NCI-H1048 (cell line): Measurements from ENCODE around the gene CLDN24.
"Not testable (repeated sequence)": the region's sequence is repeated elsewhere in the genome, so short reads cannot be mapped to it uniquely, and the experiment has no call there.

Source experiments
- DNase-seq: peaks from one replicate; lab custom pipeline; 2025; lab: John Stamatoyannopoulos, UW

Gene CLDN24

DNA sequence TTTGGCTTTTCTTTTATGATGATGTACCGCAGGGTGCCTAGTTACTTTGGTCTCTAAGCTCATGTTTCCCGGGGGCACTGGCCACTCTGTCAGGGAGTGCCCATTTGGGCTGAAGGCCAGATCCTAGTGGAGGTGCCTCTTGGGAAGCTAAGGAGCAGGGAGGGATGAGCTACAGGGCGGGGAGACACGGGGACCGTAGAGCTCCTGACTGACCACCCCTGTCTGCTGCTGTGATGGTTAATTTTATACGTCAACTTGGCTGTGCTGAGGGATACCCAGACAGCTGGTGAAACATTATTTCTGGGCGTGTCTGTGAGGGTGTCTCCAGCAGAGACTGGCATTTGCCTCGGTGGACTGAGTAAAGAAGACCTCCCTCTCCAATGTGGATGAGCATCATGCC, 24.9 kb upstream of the CLDN24 start:
- DNase-seq, result no peak

- no peak for DNase-seq
These were observed 23.0 kb upstream of the CLDN24 start for GRCh38 chr4:183345261-183345660.

- DNase-seq, result no peak
These were observed 22.5 kb upstream of the CLDN24 start for GRCh38 chr4:183344523-183345255.

GRCh38 chr4:183343730-183344129, 21.5 kb upstream of the CLDN24 start:
- DNase-seq, result no peak

GRCh38 chr4:183342541-183343533, 20.6 kb upstream of the CLDN24 start:
- no peak for DNase-seq

- no peak for DNase-seq
These were observed 15.6 kb upstream of the CLDN24 start for GRCh38 chr4:183337833-183338232.

DNA sequence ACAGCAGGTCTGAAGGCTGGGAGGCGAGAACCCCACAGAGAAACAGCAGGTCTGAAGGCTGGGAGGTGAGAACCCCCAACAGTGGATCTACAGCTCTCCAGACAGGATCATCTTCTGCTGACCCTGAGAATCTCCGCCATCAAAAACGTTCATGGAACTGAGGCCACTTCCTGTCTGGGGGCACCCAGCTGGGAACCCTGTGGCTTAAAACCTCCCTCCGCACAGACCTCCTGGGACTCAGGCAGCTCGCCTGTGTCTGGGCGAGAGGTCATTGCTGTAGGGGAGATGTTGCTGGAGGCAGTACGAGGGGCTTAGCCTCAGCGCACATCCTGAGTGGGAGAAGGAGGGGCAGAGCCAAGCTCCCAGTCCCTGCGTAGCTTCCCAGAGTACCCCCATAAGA, 15.1 kb upstream of the CLDN24 start:
- DNase-seq, result no peak

DNA sequence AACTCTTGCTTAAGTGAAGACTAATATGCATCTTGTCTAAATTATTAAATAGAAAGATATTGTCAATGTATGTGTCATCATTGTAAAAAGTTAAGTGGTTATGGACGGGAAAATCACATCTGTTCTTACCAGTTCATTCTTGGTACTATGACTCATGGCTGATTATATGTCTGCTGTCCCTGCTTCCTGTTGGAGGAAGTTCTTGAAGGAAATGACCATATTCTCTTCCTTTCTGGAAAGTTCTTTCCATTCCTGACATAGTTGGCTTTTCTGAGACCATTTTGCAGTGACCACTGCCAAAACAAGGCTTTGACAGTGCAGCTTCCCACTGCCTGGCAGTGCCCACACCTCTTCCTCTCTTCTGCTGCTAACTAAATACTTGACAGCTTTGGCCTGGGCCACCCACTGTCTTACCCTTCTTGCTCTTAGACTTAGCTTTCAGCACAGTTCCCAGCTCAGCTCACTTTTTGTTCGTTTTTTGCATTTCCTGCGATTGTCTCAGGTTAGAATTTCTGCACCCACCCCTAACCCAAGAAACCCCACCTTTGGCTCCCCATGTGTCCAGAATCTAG, 13.2 kb upstream of the CLDN24 start:
- no peak for DNase-seq

- no peak for DNase-seq
These were observed 11.8 kb upstream of the CLDN24 start for GRCh38 chr4:183333983-183334382.

- DNase-seq, result no peak
These were observed 11.0 kb upstream of the CLDN24 start for GRCh38 chr4:183333202-183333601.

DNA sequence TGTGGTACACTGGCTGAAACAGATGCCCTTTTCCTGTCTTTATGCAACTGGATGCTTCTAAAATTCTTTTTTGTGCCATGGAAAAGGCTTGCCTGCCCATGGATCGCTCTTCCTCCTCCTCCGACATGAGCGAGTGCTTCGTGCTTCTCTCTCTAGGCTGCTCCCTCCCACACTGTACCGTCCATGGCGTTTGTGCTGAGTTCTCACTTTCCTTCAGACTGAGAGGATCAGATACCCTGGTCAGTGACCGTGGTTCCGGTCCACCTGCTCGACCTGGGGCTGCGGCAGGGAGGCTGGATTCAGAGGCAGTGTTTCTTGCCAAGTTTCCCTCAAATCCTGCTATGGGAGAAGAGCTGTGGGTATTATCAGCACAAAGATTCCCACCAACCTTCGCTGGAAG, 10.2 kb upstream of the CLDN24 start:
- no peak for DNase-seq

DNA sequence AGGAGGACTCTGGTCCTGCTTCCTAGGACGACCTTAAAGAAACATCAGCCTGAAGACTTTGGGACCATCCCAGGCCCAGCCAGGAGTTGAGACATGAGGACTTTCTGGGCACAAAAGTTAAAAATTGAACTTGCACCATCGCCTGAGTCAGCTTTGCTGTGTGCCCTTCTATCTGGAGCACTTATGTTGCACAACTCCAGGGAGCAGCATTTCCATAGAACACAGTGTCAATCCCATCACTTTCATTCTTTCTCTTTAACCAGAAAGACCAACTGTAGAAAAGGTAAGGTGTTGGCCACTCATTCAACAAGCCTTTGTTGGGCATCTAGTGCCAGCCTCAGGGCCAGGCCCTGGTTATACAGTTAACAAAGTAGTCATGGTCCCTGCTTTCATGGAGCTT, 8.6 kb upstream of the CLDN24 start:
- no peak for DNase-seq

- no peak for DNase-seq
These were observed 7.9 kb upstream of the CLDN24 start for GRCh38 chr4:183329954-183330742.

DNA sequence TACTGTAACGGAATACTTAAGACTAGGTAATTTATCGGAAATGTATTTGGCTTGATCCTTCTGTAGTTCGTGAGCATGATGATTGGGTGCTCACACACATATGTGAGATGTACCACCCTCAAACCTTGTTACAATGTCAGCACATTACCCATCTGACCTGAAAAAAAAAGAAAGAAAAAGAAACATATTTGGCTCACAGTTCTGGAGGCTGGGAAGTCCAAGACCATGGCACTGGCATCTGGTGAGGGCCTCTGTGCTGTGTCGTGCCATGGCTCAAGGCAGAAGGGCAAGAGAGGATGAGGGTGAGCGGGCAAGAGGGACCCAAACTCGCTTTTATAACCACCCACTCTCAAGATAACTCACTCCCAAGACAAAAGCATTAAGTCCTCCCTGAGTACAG, 7.0 kb upstream of the CLDN24 start:
- DNase-seq, result no peak

DNA sequence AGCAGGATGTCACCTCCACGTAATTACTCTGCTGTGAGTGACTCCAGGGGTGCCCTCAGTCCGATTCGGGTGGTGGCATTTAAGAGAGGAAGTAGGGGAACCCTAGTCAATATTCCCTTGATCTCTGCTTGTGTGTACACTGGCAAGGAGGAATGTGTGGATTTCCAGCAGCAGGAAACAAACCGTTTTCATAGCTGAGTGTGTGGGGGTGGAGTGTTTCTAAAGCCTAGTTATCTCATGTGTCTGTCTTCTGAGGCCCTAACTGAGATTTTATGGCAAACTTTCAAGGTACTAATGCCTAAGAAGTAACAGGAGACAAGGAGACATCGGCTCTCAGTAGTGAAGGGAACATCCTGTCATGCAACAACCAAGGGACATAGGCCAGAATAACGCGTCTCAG, 6.6 kb upstream of the CLDN24 start:
- DNase-seq, result no peak

DNA sequence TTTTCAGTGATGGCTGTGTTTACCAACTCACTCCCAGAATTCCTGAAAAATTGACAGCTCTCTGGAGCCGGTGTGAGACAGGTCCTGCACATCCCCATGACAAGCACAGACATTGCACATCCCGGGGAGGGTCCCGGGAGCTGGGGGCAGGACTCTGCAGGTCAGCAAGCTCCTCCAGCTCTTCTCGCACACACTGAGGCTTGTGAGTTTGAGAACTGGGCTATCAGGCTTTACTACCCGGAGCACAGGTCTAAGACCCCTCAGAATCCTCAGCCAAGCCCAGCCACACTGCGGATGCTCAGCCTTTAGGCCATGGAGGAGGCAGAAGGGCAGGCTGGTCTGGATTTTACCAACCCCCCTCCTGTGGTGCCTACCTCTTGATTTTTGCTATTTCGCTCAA, 5.6 kb upstream of the CLDN24 start:
- DNase-seq, result no peak

GRCh38 chr4:183326853-183327252, 4.6 kb upstream of the CLDN24 start:
- DNase-seq, result no peak

GRCh38 chr4:183326387-183326786, 4.2 kb upstream of the CLDN24 start:
- DNase-seq, result not testable (repeated sequence)

DNA sequence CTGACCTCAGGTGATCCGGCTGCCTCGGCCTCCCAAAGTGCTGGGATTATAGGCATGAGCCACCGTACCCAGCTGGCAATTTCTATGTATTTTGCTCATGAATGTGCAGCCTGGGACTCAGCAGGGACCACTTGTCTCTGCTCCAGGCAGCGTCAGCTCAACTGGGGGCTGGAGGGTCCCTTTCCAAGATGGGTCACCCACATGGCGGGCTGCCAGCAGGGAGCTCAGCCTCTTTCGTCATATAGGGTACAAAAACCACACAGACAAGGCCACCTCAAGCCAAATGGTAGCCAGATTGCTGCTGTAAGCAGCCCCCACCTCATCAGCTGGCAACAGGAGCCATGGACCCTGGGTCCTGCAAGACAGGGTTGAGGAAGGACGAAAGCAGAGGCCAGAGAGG, 2.4 kb upstream of the CLDN24 start:
- no peak for DNase-seq

- not testable (repeated sequence) for DNase-seq
These were observed 1.8 kb upstream of the CLDN24 start for GRCh38 chr4:183324056-183324455.

DNA sequence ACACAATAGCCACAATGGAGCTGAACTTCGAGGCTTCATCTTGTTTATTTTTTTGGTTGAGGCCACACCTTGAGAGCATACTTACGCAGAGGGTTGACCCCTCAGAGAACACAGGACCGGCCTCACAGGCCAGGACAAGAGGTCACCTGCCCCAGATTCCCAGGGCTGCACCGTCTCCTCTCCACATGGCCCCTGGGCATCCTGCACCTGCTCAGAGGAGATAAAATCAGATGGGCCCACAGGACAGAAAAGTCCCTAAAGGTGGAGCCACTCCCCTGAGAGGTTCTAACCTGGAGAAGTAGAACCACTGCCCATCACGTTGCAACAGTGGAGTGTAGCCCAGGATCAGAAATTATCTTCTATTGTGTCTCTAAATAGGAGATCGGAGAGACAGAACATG, 1.1 kb upstream of the CLDN24 start:
- DNase-seq, result no peak

DNA sequence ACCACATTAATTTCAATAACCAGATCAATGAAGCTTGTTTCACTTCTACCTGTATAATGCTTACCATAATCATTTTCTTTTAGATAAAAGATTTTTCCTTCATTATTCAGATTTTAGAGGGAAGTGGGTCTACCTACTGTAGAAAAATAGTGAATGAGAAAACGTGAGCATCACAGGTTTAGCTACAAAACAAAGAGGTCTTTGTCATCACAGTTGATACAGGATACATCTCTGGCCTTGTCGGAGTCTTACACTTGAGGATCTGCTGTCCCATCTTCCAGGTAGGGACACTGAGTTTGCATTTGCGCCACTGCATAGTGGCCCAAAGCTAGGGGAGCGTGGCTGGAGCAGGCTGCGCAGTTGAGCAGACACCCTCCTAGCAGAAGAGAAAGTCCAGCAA, 710 bp downstream of the CLDN24 start:
- no peak for DNase-seq
